HG02588 (cell line): ENCODE results near the gene KLC1.
A peak's percentile ranks its signal among the peaks of the same experiment; 100 is the strongest.

Experiments used
- ATAC-seq: cut with Tn5 transposase; IDR thresholded peaks from one replicate; pipeline ENCODE4 v1.9.1; 2021; ENCODE audit warnings: mild to moderate bottlenecking, moderate library complexity; ENCODE audit not compliant: unreplicated experiment

The KLC1 gene

GRCh38 chr14:103687712-103688111, 58.7 kb downstream of the KLC1 start:
- no peak for ATAC-seq

GRCh38 chr14:103688441-103688840, 59.4 kb downstream of the KLC1 start:
- ATAC-seq: no peak

GRCh38 chr14:103688906-103689902, 60.2 kb downstream of the KLC1 start:
- no peak for ATAC-seq

- no peak for ATAC-seq
Observed at GRCh38 chr14:103690332-103690731, 61.3 kb downstream of the KLC1 start.

- ATAC-seq: peak; percentile 66
Observed at GRCh38 chr14:103691655-103692054, 62.6 kb downstream of the KLC1 start.

- ATAC-seq: peak; percentile 13
Observed at GRCh38 chr14:103692159-103692558, 63.1 kb downstream of the KLC1 start.

GRCh38 chr14:103692871-103693270, 63.9 kb downstream of the KLC1 start:
- ATAC-seq: no peak

- no peak for ATAC-seq
Observed at GRCh38 chr14:103693515-103693914, 64.5 kb downstream of the KLC1 start.

- ATAC-seq: no peak
Observed at GRCh38 chr14:103694572-103695026, 65.6 kb downstream of the KLC1 start.

GRCh38 chr14:103695296-103696069, 66.5 kb downstream of the KLC1 start:
- no peak for ATAC-seq

GRCh38 chr14:103696070-103696402, 67.0 kb downstream of the KLC1 start:
- no peak for ATAC-seq

GRCh38 chr14:103696466-103697071, 67.6 kb downstream of the KLC1 start:
- ATAC-seq: no peak

GRCh38 chr14:103697206-103697602, 68.2 kb downstream of the KLC1 start:
- ATAC-seq: no peak

- ATAC-seq: no peak
Observed at GRCh38 chr14:103697603-103698379, 68.8 kb downstream of the KLC1 start.

GRCh38 chr14:103698380-103699260, 69.6 kb downstream of the KLC1 start:
- ATAC-seq: no peak

GRCh38 chr14:103699261-103699661, 70.2 kb downstream of the KLC1 start:
- no peak for ATAC-seq

GRCh38 chr14:103699901-103700752, 71.1 kb downstream of the KLC1 start:
- ATAC-seq: no peak

GRCh38 chr14:103700753-103701490, 71.9 kb downstream of the KLC1 start:
- ATAC-seq: no peak
